ENCODE data around the gene DAP. TPM values are rescaled to one million over a fixed set of nuclear protein-coding genes. Genes with fewer than 3 reads are reported as not detected.

DAP gene
- polyA plus RNA-seq, 3 donors, result 60.9 to 69.0 (median 62.3) TPM

DNA sequence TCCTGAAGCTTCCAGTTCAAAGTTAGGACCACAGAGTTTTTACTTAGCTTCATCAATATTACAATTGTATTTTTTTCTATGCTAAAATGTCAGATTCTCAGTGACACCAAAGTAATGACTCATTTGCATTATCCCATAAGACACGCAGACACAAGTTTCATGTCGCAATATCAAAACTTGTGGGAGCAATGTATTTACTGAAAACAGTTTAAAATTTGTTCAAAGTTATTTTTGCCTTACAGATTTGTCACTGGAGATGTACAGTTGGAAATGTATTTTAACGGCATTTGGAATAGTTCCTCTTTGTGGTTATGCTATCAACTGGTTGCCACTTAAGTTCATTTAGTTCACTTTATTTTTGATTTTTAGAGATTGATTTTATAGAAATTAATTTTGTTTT lies 36.2 kb upstream of the DAP start:
- Mint-ChIP-seq H3K36me3 (no peaks in the 10 kb centered on the region), H3K4me3 (no peak overlapping the region), H3K4me1 (peaks cover 45% of the 10 kb centered on the region), H3K9me3 (peaks cover 0 to 7% (median 0%) of the 10 kb centered on the region in 7 donors), H3K27me3 (ENCODE audit: low read depth in 3 of 3) (peaks cover 0 to 4% (median 0%) of the 10 kb centered on the region in 3 donors), H3K27ac (peak overlapping the region in 2 of 7 donors; percentile 1 to 66)
- WGBS (ENCODE audit: insufficient coverage), result no CpG with 5 or more reads among the region's 3 CpGs
- no peak overlapping the region for H3K27ac ChIP-seq (ENCODE audit: low read depth in 1 of 2, low read length in 2 of 2)
- no peak overlapping the region for H2AFZ ChIP-seq (ENCODE audit: insufficient read depth, low read depth, low read length, poor library complexity, severe bottlenecking)
- no peaks in the 10 kb centered on the region for H3K36me3 ChIP-seq (replicated peaks in 1 of 2; ENCODE audit: control insufficient read depth in 1 of 2, insufficient read depth in 2 of 2, low read length in 2 of 2)
- H3K4me2 ChIP-seq (replicated peaks; ENCODE audit: extremely low read depth, low read length, poor library complexity, severe bottlenecking), result peak overlapping the region; percentile 6
- H3K9ac ChIP-seq (ENCODE audit: insufficient read depth, low read length, poor library complexity, severe bottlenecking), result no peak overlapping the region
- H4K20me1 ChIP-seq (ENCODE audit: insufficient read depth, low read length), result no peaks in the 10 kb centered on the region
- peak; percentile 42 to 79 (median 65) for DNase-seq
- no peaks in the 10 kb centered on the region for H3K79me2 ChIP-seq (ENCODE audit: insufficient read depth, low read length)
- H3K27me3 ChIP-seq (ENCODE audit: control insufficient read depth in 2 of 2, insufficient read depth in 2 of 2, low read length in 2 of 2), result no peaks in the 10 kb centered on the region
- H3K4me3 ChIP-seq (replicated peaks in 1 of 3; ENCODE audit: low read depth in 2 of 3, low read length in 3 of 3), result peak overlapping the region in 1 of 3 experiments; percentile 4
- TF ChIP-seq CTCF (IDR thresholded peaks at IDR 0.05), result no peak
- H3K9me3 ChIP-seq (replicated peaks in 1 of 2; ENCODE audit: control insufficient read depth in 1 of 2, insufficient read depth in 1 of 2, low read length in 2 of 2), result no peaks in the 10 kb centered on the region
- peaks cover 28 to 49% of the 10 kb centered on the region in 2 donors for H3K4me1 ChIP-seq (ENCODE audit: control insufficient read depth in 1 of 2, insufficient read depth in 2 of 2, low read length in 2 of 2)
- intact Hi-C loops (cut with micrococcal nuclease), result no loop called here

- Histone ChIP-seq H3K36me3 (replicated peaks in 1 of 2; ENCODE audit: control insufficient read depth in 1 of 2, insufficient read depth in 2 of 2, low read length in 2 of 2) (no peaks in the 10 kb centered on the region), H3K9me3 (replicated peaks in 1 of 2; ENCODE audit: control insufficient read depth in 1 of 2, insufficient read depth in 1 of 2, low read length in 2 of 2) (no peaks in the 10 kb centered on the region), H2AFZ (ENCODE audit: insufficient read depth, low read depth, low read length, poor library complexity, severe bottlenecking) (no peak overlapping the region), H3K4me3 (replicated peaks in 1 of 3; ENCODE audit: low read depth in 2 of 3, low read length in 3 of 3) (no peak overlapping the region), H3K4me2 (replicated peaks; ENCODE audit: extremely low read depth, low read length, poor library complexity, severe bottlenecking) (no peak overlapping the region), H3K27me3 (ENCODE audit: control insufficient read depth in 2 of 2, insufficient read depth in 2 of 2, low read length in 2 of 2) (no peaks in the 10 kb centered on the region), H3K27ac (ENCODE audit: low read depth in 1 of 2, low read length in 2 of 2) (no peak overlapping the region), H3K79me2 (ENCODE audit: insufficient read depth, low read length) (no peaks in the 10 kb centered on the region), H4K20me1 (ENCODE audit: insufficient read depth, low read length) (no peaks in the 10 kb centered on the region), H3K9ac (ENCODE audit: insufficient read depth, low read length, poor library complexity, severe bottlenecking) (no peak overlapping the region), H3K4me1 (ENCODE audit: control insufficient read depth in 1 of 2, insufficient read depth in 2 of 2, low read length in 2 of 2) (peaks cover 17 to 35% of the 10 kb centered on the region in 2 donors)
- Mint-ChIP-seq H3K36me3 (no peaks in the 10 kb centered on the region), H3K27ac (no peak overlapping the region), H3K27me3 (ENCODE audit: low read depth in 3 of 3) (no peaks in the 10 kb centered on the region), H3K4me3 (no peak overlapping the region), H3K4me1 (peaks cover 35% of the 10 kb centered on the region), H3K9me3 (peaks cover 0 to 7% (median 0%) of the 10 kb centered on the region in 7 donors)
- TF ChIP-seq CTCF (IDR thresholded peaks at IDR 0.05), result no peak
- intact Hi-C loops (cut with micrococcal nuclease), result no loop called here
- no peak for DNase-seq
- WGBS (ENCODE audit: insufficient coverage), result 42% methylated on average over 2 of the region's 6 CpGs
Observed at GRCh38 chr5:10793785-10794184, 32.8 kb upstream of the DAP start.
